Mesodermal cell (in vitro differentiated cells): ENCODE measurements around the gene MSANTD1.

Experiments
- H3K27ac ChIP-seq: 2 replicates; pipeline ENCODE4 v1.7.0; 2013; ENCODE audit warnings: mild to moderate bottlenecking, low read depth, low read length, moderate library complexity; ENCODE audit not compliant: severe bottlenecking
- H3K36me3 ChIP-seq: 2 replicates; pipeline ENCODE4 v1.7.1; 2013; ENCODE audit warnings: mild to moderate bottlenecking, low read length, moderate library complexity; ENCODE audit not compliant: control insufficient read depth, insufficient read depth
- H3K4me1 ChIP-seq: one replicate; pipeline ENCODE4 v1.7.1; 2013; ENCODE audit warnings: mild to moderate bottlenecking, low read length; ENCODE audit not compliant: insufficient read depth, control insufficient read depth, poor library complexity, severe bottlenecking
- H3K4me3 ChIP-seq: 2 replicates; pipeline ENCODE4 v1.7.0; 2013; ENCODE audit warnings: low read length, control low read depth, mild to moderate bottlenecking; ENCODE audit not compliant: insufficient read depth, poor library complexity, severe bottlenecking; ENCODE audit errors: extremely low read depth
- H3K9me3 ChIP-seq: 2 replicates; pipeline ENCODE4 v1.7.1; 2013; ENCODE audit warnings: mild to moderate bottlenecking, low read length, moderate library complexity; ENCODE audit not compliant: control insufficient read depth
- WGBS, 2 experiments: methylation state at CpG; one replicate each; pipeline ENCODE4 v1.1.5; 2013; ENCODE audit warnings: missing lambda C conversion rate in 2 of 2; ENCODE audit not compliant: insufficient coverage in 2 of 2; 5-methylcytosine and 5-hydroxymethylcytosine counted together

MSANTD1 gene

DNA sequence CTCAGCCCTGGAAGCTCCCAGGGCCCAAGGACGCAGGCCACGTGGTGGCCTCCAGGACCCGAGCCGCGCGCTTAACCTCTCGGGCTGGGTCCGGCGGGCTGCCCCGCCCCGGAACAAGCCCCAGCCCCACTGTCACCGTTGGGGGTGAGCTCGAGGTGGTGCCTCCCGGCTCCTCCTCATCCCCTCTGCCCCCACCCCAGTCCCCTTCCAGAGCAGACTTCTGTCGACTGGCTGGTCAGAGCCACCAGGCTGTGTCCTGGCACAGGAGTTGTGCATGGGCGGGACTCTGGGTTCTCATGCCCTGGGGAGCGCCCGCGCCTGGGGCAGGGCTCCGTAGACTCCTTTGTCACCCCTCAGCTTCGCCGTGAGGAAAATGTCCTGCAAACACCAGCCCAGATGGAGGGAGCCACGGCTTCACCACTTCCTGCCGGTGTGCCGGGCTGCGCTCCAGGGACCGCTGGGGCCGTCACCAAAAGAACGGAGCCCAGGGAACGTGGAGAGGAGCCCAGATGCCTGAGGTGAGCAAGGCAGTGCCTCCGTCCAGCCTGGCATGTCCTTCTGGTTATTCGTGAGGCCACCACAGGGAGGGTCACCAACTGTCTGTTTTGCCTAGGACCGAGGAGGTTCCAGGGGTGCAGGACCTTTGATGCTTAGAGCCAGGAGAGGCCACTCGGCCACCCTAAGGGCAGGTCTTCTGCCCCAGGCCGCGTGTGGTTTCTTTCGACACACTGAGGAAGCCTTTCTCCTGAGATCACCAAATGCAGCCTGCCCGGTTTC lies 36.8 kb downstream of the MSANTD1 start:
- 85 to 89% methylated on average over 26 to 30 of the region's 38 CpGs for whole genome bisulfite sequencing, 2 experiments

DNA sequence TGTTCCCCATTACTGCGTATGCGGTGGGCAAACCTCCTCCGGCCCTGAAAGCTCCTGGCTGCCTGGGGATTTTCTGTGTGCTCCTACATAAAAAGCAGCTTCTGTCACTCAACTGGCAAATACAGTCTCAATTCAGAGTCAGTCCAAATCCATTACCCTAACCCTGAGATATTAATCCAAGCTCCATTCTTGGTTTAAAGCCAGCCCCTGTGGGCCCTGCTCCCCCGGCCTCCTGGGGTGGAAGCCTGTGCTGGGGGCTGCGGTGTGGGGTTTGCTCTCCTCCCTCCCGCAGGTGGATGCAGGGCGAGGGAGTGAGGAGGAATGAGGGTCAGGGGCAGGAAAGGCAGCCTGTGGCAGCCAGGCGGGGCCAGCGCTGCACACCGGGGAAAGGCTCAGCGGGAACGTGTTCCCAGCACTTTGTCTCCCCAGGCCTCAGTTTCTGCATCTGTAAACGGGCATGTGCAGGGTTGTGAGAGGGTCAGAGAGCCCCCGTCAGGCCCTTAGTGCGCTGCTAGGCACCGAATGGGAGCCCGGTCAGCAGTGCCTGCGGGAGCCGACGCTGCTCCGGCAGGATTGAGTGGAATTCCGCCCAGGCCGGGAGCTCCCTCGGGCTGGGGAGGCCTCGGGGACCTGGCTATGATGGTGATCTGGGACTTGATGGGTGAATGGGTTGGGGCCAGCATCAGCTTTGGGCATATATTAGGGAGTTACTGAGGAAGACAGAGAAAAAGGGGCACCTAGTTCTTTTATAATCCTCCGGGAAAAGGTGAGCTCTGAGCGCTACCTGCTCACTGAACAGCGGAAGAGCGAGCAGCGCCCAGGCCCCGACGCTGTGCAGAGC lies 37.6 kb downstream of the MSANTD1 start:
- no peaks in the 10 kb centered on the region for H3K36me3 ChIP-seq
- no peak overlapping the region for H3K27ac ChIP-seq
- 93 to 94% methylated on average over 23 to 29 of the region's 32 CpGs for WGBS, 2 experiments
- H3K9me3 ChIP-seq, result no peaks in the 10 kb centered on the region
- peaks cover 6% of the 10 kb centered on the region for H3K4me1 ChIP-seq
- H3K4me3 ChIP-seq, result no peak overlapping the region

More for the DNA sequence above, 36.8 kb downstream of the MSANTD1 start:
- no peak overlapping the region for H3K4me3 ChIP-seq
- no peak overlapping the region for H3K27ac ChIP-seq
- H3K36me3 ChIP-seq, result no peaks in the 10 kb centered on the region
- H3K4me1 ChIP-seq, result peaks cover 6% of the 10 kb centered on the region
- H3K9me3 ChIP-seq, result peaks cover 5% of the 10 kb centered on the region

DNA sequence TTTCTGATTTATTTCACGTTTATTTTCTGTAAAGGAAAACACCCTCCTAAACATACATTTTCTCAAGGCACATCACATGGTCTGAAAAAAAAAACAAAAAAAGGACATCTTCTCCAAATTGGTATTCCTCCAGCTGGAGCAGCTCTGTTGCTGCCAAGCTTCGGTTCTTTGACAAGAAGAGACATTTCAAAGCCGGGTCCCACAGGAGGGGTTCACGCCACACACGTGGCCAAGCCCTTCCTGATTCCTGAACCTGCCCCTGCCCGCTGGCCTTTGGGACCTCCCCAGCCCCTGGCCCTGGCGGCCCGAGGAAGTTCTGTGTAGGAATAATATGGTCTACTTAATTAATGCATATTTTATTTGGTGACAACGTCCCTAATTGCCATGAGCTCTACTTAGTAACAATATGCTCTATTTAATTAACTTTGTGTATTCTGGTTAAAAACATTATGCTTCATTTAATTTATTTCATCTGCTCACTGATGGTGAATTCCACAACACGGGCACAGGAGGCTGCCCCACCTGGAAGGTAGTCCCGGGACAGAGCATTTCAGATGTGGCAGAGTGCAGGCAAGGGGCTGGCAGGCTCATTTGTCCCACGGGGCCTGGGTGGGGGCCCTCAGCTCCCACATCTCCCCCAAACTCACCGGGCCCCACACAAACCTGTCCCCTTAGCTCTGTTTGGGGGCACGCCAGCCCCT lies 38.5 kb downstream of the MSANTD1 start:
- Histone ChIP-seq H3K36me3 (no peaks in the 10 kb centered on the region), H3K4me3 (no peak overlapping the region), H3K9me3 (no peaks in the 10 kb centered on the region), H3K4me1 (peaks cover 6% of the 10 kb centered on the region), H3K27ac (no peak overlapping the region)
- 88 to 96% methylated on average over 6 to 9 of the region's 14 CpGs for WGBS, 2 experiments

DNA sequence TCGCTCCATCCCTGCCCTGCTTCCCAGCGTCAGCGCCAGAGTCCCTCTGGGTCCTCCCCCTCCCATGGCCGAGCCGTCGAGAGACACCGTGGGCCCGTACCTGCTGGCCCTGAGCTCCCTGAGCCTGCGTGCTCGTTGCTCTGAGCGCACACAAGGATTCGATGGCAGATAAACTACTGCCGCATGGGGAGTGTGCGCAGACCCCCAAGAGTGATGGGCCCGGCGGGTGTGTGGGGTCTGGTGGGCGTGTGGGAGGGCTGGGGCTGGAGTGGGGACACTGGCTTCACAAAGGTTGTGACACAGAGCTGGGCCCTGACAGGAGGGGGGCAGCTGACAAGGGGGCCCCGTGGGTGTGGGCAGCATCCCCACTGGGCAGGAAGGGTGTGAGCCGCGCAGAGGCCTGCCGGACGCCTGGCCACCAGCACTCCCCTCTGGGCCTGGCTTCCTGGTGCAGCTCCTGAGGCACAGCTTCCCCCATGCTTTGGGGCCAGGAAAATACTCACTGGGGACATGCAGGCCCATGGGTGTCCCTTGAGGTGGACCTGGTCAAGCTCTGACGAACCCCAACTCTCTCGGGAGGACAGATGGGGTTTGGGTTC lies 39.1 kb downstream of the MSANTD1 start:
- Histone ChIP-seq H3K9me3 (no peaks in the 10 kb centered on the region), H3K27ac (no peak overlapping the region), H3K36me3 (no peaks in the 10 kb centered on the region), H3K4me1 (peaks cover 6% of the 10 kb centered on the region), H3K4me3 (no peak overlapping the region)
- WGBS, 2 experiments, result 91 to 93% methylated on average over 20 to 21 of the region's 24 CpGs

DNA sequence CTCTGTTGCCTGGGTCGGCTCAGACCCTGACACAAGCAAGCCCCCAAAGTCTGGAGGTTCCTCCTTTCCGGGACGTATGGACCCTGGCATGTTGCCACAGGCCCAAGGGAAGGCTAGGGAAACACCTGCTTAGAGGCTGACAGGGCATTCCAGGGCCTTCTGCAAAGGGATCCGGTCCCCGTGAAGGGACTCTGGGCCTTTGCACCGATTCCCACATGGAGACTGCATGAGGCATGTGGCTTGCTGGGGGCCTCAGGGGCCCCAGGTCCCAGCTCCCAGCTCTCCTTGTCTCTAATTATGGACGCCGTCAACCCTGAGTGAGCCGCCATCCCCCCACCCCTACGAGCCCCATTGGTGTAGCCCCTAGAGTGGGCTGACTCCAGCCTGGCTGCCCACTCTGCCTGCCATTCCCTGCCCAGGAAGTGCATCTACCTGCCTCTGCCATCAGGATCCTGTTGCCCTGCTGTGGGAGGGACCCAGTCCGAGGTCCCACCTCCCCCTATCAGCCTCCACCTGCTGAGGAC lies 39.7 kb downstream of the MSANTD1 start:
- WGBS, 2 experiments, result 92% methylated on average over 11 of the region's 11 CpGs
- peaks cover 6% of the 10 kb centered on the region for H3K4me1 ChIP-seq
- H3K9me3 ChIP-seq, result no peaks in the 10 kb centered on the region
- no peak overlapping the region for H3K4me3 ChIP-seq
- no peaks in the 10 kb centered on the region for H3K36me3 ChIP-seq
- H3K27ac ChIP-seq, result no peak overlapping the region

DNA sequence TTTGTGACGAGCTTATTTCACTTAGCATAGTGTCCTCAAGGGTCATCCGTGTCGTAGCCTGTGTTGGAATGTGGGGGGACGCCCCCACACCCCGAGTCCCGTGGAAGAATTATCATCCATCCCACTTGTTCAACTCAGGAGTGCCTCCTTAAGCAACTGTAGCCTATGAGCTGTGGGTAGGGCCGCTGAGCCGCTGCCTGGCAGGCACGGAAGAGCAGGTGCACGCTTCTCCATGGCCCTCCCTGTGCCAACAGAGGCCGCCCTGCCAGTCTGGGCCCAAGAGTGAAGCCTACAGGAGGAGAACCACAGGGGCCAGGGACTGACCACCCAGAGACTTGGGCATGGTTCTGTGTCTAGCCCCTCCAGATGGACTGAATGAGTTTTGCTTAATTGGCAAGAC lies 41.5 kb downstream of the MSANTD1 start:
- Histone ChIP-seq H3K4me1 (peaks cover 17% of the 10 kb centered on the region), H3K4me3 (no peak overlapping the region), H3K27ac (no peak overlapping the region), H3K9me3 (no peaks in the 10 kb centered on the region), H3K36me3 (peaks cover 5% of the 10 kb centered on the region)
- 96 to 99% methylated on average over 10 of the region's 11 CpGs for WGBS, 2 experiments

DNA sequence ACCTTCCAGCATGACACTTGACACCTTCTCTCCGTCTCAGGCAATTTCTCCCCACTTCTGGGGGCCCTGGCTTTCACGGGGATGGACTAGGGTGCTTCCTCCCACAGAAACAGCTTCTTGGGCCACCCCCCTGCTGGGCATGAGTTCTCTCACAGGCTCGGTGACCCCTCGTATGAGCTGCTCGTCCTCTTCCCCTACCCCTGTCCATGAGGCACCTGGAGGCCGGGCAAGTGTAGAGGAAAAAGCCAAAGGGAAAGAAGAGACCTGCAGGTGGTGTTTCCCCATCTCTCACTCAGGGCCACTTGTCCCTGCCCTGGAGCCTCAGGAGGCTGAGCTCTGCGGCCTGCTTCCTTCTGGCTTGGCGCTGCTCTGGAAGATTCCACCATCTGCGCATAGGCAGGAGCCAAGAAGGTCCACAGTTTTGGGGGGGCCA lies 41.9 kb downstream of the MSANTD1 start:
- 70 to 92% methylated on average over 6 to 9 of the region's 9 CpGs for WGBS, 2 experiments
- no peaks in the 10 kb centered on the region for H3K9me3 ChIP-seq
- no peak overlapping the region for H3K27ac ChIP-seq
- peaks cover 15% of the 10 kb centered on the region for H3K4me1 ChIP-seq
- peaks cover 7% of the 10 kb centered on the region for H3K36me3 ChIP-seq
- H3K4me3 ChIP-seq, result no peak overlapping the region

DNA sequence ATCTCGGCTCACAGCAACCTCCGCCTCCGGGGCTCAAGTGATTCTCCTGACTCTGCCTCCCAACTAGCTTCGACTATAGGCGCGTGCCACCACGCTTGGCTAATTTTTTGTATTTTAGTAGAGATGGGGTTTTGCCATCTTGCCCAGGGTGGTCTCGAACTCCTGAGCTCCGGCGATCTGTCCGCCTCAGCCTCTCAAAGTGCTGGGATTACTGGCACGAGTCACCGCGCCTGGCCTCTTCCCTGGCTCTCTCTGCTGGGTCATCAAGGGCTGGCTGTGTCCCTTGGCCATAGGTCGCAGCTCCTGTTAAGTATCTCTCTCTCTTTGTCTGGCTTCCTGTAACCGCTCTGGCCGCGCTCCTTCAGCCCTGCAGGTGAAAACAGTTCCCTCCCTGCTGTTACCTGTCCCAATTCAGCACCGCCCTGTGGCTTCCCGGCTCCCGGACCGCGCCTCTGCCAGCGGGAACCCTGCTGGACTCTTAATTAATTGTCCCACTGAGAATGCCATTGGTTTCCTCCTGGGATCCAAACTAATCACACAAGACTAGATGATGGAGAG lies 42.5 kb downstream of the MSANTD1 start:
- H3K27ac ChIP-seq, result no peak overlapping the region
- peaks cover 11% of the 10 kb centered on the region for H3K4me1 ChIP-seq
- peak overlapping the region; percentile 69 for H3K4me3 ChIP-seq
- WGBS, 2 experiments, result 23 to 40% methylated on average over 17 to 24 of the region's 24 CpGs
- peaks cover 7% of the 10 kb centered on the region for H3K36me3 ChIP-seq
- no peaks in the 10 kb centered on the region for H3K9me3 ChIP-seq

DNA sequence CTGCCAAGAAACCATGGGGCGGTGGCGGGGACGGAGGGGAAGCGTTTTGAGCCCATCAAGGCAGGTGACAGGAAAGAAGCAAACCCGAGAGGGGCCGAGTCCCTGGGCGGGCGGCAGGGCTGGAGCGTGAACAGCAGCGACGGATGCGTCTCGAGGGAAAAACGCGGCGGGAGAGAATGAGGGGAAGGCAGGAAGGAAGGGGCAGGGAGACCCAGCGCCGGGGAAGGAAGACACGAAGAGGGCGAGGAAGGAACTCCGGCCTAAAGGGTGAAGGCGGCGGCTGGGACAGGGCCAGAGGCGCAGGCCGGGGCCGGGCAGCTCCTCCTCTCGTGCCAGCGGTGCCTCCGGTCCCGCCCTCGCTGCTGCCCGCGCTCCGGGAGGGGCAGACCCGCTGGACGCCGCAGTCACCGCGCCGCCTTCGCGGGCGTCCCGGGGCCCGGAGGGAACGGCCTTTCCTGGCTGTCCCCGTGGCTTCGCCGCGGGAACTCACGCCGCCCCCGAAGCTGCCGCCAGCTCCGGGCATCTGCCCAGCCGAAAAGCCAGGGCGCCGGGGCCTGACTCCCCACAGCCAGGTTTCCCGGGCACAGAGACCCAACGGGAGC lies 43.1 kb downstream of the MSANTD1 start:
- Histone ChIP-seq H3K4me1 (peaks cover 11% of the 10 kb centered on the region), H3K36me3 (peaks cover 7% of the 10 kb centered on the region), H3K9me3 (no peaks in the 10 kb centered on the region), H3K4me3 (peak overlapping the region; percentile 69), H3K27ac (peak overlapping the region; percentile 53)
- WGBS, 2 experiments, result 0 to 1% methylated on average over 54 to 58 of the region's 60 CpGs
